BE2C (cell line): Measurements from ENCODE around the gene ULBP1.
"Not testable (repeated sequence)": the region's sequence is repeated elsewhere in the genome, so short reads cannot be mapped to it uniquely, and the experiment has no call there.

Source experiments
- DNase-seq: peaks from one replicate; pipeline ENCODE4 v3.0.0-alpha.2; 2020
- H3K27me3 ChIP-seq: fragments of 250-450 bp; sonication (Bioruptor Pico); 2 replicates; pipeline ENCODE4 v1.5.1; 2020; ENCODE audit warnings: mild to moderate bottlenecking
- H3K36me3 ChIP-seq: fragments of 250-450 bp; sonication (Bioruptor Pico); 2 replicates; pipeline ENCODE4 v1.5.1; 2020; ENCODE audit warnings: mild to moderate bottlenecking
- H3K4me1 ChIP-seq: fragments of 250-450 bp; sonication (Bioruptor Pico); 2 replicates; pipeline ENCODE4 v1.5.1; 2020
- H3K4me3 ChIP-seq: 2 replicates; pipeline ENCODE4 v1.5.1; 2011; ENCODE audit warnings: low read depth, low read length
- H3K9me3 ChIP-seq: fragments of 250-450 bp; sonication (Bioruptor Pico); 2 replicates; pipeline ENCODE4 v1.5.1; 2020
- TF ChIP-seq, protein P1 (sequence below): IDR thresholded peaks from 2 replicates; pipeline ENCODE4 v1.5.1; 2012; ENCODE audit warnings: mild to moderate bottlenecking, low read depth, low read length

Gene ULBP1

DNA sequence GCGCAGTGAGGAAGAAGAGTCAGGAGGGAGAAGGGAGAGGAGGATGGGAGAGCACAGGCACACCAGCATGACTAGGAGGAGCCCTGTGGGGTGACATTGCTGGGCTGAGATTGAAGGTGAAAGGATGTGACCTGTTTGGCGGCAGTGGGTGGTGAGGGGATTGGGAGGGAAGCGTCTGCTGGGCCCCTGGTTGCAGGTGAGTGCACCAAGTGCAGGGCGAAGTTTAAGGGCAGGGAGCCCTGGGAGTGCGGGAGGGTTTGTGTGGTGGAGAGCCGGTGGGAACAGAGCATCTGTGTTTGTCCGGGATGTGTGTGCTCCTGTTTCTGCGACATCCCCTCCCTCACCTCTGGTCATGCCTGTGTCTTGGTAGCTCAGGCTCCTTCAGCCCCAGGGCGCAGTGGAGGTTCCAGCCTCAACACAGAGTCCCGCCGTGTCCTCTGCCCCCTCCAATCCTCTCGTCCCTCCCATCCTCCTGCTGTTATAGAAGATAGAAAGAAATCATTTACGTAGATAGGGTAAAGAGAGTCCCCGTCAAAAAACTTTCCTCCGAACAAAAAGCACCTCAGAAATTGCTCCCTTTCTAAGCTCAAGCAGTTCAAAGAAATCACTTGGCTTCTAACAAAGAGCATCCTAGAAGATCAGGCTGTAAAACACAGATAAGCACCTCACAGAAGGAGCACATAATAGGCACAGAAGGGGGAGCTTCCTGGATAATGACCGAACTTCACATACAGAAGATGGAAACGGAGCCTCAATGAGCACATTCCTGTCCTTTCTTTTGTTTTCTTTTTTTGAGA is 25.0 kb downstream of the ULBP1 start:
- DNase-seq = no peak
- Histone ChIP-seq H3K4me1 (no peaks in the 10 kb centered on the region), H3K4me3 (no peak overlapping the region), H3K27me3 (peaks cover 86% of the 10 kb centered on the region), H3K36me3 (no peaks in the 10 kb centered on the region), H3K9me3 (no peaks in the 10 kb centered on the region)
- TF ChIP-seq, protein P1, sequence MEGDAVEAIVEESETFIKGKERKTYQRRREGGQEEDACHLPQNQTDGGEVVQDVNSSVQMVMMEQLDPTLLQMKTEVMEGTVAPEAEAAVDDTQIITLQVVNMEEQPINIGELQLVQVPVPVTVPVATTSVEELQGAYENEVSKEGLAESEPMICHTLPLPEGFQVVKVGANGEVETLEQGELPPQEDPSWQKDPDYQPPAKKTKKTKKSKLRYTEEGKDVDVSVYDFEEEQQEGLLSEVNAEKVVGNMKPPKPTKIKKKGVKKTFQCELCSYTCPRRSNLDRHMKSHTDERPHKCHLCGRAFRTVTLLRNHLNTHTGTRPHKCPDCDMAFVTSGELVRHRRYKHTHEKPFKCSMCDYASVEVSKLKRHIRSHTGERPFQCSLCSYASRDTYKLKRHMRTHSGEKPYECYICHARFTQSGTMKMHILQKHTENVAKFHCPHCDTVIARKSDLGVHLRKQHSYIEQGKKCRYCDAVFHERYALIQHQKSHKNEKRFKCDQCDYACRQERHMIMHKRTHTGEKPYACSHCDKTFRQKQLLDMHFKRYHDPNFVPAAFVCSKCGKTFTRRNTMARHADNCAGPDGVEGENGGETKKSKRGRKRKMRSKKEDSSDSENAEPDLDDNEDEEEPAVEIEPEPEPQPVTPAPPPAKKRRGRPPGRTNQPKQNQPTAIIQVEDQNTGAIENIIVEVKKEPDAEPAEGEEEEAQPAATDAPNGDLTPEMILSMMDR = no peak

DNA sequence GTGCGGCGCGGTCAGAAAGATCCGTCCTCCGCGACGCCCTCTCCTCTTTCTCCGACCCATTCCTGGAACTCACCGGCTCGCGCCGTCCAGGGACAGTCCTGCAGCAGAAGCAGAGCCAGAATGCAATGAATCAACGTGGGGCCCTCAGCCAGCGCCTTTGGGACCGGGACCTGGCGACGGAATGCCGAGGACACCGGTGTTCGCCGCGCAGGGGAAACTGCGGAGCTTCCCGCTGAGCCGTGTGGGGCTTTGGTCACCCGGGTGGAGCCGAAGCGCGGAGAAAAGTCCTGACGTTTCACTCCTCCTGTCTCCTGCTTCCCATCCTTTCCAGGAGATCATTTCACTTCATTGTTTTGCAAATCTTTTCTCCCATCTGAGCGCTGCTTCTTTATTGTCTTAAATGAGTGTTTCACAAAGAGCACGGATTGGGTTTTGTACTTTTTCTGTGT is 26.5 kb downstream of the ULBP1 start:
- no peaks in the 10 kb centered on the region for H3K9me3 ChIP-seq
- no peaks in the 10 kb centered on the region for H3K4me1 ChIP-seq
- H3K27me3 ChIP-seq = peaks cover 91% of the 10 kb centered on the region
- H3K4me3 ChIP-seq = no peak overlapping the region
- no peak for DNase-seq
- no peaks in the 10 kb centered on the region for H3K36me3 ChIP-seq
- TF ChIP-seq, protein P1 = no peak

DNA sequence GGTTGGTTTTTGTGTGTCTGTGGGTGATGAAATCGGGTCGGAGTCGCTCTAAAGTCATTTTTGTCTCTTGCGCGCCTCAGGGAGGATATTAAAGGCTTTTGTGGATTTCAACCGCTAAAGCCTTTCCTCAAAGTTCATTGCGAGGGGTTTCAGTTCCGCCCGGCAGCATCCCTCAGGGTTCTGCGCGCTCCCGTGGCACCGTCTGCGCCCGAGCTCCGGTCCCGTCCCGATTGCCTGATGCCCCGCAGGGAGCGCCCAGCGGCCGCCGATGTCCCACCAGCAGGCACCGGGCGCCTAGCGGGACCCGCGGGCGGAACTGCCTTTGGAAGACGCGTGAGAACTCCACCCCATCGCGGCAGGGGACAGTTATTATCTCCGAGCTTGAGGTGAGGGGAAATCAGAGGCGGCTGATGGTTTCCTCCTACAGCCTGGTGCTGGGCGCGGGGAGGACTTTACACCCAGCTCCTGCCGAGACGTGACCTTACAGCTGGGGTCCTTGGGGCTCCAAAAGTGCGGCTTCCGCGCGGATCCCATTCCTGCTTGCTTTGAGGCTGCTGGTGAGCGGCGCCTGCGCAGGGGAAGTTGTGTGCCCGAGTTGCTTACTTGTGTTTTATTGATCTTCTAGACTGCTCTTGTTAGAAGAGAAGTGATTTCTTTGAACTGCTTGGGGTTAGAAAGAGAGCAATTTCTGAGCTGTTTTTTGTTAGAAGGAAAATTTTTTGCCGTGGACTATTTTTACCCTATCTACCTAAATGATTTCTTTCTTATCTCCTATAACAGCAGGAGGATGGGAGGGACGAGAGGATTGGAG is 27.1 kb downstream of the ULBP1 start:
- DNase-seq = no peak
- Histone ChIP-seq H3K9me3 (no peaks in the 10 kb centered on the region), H3K27me3 (peaks cover 91% of the 10 kb centered on the region), H3K4me3 (no peak overlapping the region), H3K4me1 (no peaks in the 10 kb centered on the region), H3K36me3 (no peaks in the 10 kb centered on the region)
- TF ChIP-seq, protein P1 = no peak

DNA sequence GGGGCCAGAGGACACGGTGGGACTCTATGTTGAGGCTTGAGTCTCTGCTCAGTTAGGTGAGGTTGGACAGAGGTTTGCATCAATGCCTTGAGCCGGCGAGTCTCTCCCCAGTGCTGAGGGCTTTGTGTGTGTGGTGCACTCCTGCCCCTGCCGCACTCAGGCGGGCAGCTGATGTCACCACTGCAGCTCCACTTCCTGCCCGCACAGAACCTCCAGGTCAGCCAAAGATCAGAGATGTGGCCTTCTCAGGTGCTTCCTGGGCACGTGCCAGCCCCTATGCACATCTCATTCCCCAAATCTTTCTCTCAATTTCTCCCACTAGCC is 27.7 kb downstream of the ULBP1 start:
- not testable (repeated sequence) for H3K4me1 ChIP-seq, H3K4me3 ChIP-seq, H3K36me3 ChIP-seq, DNase-seq, H3K9me3 ChIP-seq
- peaks cover 90% of the 10 kb centered on the region for H3K27me3 ChIP-seq

DNA sequence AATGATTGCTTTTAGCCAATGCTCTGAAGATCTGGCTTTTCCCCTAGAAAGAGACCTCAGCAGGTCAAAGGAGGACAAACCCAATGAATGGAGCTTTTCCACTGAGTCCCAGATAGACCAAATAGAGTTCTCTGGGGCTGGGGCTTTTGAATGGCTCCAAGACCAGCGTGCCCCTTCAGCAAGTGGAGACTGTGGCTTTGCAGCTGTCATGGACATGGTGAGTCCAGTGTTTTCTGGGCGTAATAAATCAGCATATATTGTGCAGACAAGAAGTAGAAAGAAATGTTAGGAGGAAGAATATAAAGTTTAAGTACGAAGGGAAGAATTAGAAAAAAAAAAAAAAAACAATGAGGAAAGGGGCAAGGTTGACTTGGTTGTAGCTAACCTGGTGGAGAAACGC is 28.1 kb downstream of the ULBP1 start:
- H3K36me3 ChIP-seq = no peaks in the 10 kb centered on the region
- peaks cover 87% of the 10 kb centered on the region for H3K27me3 ChIP-seq
- TF ChIP-seq, protein P1 = no peak
- no peaks in the 10 kb centered on the region for H3K9me3 ChIP-seq
- no peak for DNase-seq
- no peak overlapping the region for H3K4me3 ChIP-seq
- no peaks in the 10 kb centered on the region for H3K4me1 ChIP-seq

DNA sequence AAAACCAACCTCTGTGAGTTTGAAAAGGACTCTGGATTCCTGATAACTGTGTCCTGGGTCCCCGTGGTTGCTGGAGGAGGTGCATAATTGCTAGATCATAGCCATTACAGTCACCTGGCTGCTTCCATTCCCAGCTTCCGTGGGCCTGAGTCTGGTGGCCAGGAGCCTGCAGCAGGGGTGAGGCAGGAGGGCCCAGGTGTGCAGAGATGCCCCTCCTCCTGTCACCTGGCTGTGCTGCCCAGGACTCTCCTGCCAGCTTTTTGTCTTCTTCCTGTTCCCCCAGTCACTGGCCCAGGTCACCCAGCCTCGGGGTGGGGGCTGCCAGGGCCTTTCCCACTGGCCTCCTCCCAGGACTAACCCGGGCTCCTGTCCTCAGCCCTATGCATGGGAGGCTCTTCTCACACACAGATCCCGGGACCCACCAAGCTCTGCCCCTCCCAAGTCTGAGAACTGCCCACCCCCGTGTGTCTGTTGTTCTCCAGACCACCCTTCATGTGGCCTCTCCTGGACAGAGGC is 31.6 kb downstream of the ULBP1 start:
- Histone ChIP-seq H3K4me1 (no peaks in the 10 kb centered on the region), H3K9me3 (no peaks in the 10 kb centered on the region), H3K27me3 (peaks cover 59% of the 10 kb centered on the region), H3K36me3 (no peaks in the 10 kb centered on the region), H3K4me3 (no peak overlapping the region)
- TF ChIP-seq, protein P1 = no peak
- DNase-seq = no peak
